CD4-positive, alpha-beta T cell treated with Interleukin-2 at 100 ng/mL for 4 hours (primary cell): ENCODE measurements around the gene SRPK2.
"Not testable (repeated sequence)": the region's sequence is repeated elsewhere in the genome, so short reads cannot be mapped to it uniquely, and the experiment has no call there.

Source experiments
- DNase-seq: peaks from one replicate; pipeline ENCODE4 v3.0.0-alpha.2; 2020; ENCODE audit warnings: low spot score

SRPK2 gene

DNA sequence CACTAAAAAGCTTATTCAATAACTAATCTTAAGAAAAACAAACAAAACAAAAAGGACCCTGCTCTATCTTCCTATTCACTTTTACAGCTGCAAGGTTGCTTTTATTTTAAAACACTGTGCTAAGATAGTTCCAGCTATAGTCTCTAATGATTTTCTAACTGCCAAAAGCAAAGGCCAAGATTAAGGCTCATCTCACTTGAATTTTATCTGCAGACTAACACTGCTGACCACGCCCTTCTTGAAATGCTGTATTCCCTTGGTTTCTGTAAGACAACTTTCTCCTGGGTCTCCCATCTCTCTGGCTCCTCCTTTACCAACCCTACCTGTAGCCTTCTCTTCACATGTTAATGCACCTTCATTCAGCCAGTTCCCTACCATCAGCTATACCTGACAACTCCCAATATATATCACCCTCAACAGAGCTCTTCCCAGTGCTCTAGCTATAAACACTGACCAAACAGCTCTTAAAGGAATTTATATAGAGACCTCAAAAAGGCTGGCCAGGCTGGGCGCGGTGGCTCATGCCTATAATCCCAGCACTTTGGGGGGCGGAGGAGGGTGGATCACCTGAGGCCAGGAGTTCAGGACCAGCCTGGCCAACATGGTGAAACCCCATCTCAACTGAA lies 11.7 kb downstream of the SRPK2 start:
- DNase-seq, result no peak

DNA sequence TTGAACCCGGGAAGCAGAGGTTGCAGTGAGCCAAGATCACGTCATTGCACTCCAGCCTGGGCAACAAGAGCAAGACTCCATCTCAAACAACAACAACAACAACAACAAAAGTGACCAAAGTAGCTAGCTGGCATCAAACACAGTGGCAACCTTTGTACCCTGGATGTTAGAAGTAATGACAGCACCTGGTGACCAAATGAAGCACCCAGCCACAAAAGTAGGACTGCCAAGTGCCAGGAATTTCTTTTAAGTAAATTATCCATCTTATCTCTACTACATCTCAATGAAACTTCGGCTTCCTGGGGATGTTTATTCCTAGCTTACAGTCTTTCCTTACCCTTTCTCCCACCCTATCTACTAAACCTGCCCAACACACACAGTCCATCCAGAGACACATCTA lies 18.8 kb downstream of the SRPK2 start:
- DNase-seq, result no peak

DNA sequence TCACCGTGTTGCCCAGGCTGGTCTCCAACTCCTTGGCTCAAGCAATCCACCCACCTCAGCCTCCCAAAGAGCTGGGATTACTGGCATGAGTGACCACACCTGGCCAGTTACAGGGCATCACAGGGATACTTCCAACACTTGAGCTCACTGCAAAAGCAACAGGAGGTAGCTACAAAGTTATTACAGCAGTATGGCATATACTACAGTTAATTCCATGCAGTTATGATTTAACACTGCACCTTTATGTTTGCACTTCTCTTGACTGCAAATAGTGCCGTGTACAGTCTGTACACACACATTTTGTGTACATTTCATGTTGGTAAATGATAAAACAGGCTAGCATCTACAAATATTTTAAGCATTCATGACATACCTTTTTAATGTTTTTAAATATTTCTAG lies 21.3 kb downstream of the SRPK2 start:
- DNase-seq, result no peak

DNA sequence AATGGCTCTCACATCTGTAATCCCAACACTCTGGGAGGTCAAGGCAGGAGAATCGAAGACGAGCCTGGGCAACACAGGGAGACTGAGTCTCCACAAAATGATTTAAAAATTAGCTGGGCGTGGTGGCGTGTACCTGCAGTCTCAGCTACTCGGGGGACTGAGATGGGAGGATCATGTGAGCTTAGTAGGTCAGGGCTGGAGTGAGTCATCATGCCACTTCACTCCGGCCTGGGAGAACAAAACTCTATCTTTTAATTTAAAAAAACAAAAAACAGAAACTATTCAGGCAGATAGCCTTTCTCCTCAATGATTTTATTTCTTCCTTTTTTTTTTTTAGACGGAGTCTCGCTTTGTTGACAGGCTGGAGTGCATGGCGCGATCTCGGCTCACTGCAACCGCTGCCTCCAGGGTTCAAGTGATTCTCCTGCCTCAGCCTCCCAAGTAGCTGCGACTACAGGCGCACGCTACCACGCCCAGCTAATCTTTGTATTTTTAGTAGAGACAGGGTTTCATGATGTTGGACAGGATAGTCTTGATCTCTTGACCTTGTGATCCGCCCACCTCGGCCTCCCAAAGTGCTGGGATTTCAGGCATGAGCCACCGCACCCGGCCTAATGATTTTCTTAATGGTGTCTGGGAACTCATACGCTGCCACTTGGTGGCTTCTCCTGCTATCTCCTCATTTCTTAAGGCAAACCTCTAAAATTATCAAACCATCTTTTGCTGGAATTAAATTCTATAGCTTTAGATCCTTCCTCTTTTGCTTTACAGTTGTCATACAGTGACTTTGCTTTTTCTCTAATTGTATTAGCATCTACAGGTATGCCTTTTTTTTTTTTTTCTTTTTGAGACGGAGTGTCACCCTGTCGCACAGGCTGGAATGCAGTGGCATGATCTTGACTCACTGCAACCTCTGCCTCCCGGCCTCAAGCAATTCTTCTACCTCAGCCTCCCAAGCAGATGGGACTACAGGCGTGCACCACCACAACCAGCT lies 22.9 kb downstream of the SRPK2 start:
- DNase-seq, result no peak

DNA sequence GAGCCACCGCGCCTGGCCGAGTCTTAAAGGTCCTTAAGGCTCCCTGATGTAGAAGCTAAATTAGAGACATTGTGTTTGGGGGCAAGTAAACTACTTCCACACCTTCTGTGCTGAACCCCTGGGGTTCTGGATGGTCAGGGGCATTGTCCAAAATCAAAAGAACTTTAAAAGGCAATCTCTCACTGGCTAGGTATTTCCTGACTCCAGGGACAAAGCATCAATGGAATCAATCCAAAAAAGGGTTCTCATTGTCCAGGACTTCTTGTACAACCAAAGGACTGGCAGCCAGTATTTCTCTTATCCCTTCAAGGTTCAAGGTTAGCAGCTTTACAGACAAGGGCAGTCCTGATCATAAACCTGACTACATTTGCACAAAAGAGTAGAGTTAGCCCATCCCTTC lies 24.0 kb downstream of the SRPK2 start:
- DNase-seq, result no peak

DNA sequence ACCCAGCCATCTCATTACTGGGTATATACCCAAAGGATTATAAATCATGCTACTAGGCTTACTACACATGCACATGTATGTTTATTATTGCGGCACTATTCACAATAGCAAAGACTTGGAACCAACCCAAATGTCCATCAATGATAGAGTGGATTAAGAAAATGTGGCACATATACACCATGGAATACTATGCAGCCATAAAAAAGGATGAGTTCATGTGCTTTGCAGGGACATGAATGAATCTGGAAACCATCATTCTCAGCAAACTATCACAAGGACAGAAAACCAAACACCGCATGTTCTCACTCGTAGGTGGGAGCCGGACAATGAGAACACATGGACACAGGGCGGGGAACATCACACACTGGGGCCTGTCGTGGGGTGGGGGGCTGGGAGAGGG lies 25.1 kb downstream of the SRPK2 start:
- DNase-seq, result not testable (repeated sequence)

DNA sequence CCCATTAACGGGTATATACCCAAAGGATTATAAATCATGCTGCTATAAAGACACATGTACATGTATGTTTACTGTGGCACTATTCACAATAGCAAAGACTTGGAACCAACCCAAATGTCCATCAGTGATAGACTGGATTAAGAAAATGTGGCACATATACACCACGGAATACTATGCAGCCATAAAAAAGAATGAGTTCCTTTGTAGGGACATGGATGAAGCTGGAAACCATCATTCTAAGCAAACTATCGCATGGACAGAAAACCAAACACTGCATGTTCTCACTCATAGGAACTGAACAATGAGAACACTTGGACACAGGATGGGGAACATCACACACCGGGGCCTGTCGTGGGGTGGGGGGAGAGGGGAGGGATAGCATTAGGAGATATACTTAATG lies 26.0 kb downstream of the SRPK2 start:
- DNase-seq, result not testable (repeated sequence)

DNA sequence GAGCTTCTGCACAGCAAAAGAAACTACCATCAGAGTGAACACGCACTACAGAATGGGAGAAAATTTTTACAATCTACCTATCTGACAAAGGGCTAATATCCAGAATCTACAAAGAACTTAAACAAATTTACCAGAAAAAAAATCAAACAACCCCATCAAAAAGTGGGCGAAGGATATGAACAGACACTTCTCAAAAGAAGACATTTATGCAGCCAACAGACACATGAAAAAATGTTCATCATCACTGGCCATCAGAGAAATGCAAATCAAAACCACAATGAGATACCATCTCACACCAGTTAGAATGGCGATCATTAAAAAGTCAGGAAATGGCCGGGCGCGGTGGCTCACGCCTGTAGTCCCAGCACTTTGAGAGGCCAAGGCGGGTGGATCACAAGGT lies 26.7 kb downstream of the SRPK2 start:
- DNase-seq, result not testable (repeated sequence)

DNA sequence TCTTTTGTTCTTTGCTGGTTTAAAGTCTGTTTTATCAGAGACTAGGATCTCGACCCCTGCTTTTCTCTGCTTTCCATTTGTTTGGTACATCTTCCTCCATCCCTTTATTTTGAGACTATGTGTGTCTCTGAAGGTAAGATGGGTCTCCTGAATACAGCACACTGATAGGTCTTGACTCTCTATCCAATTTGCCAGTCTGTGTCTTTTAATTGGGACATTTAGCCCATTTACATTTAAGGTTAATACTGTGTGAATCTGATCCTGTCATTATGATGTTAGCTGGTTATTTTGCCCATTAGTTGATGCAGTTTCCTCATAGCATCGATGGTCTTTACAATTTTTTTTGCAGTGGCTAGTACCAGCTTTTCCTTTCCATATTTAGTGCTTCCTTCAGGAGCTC lies 28.6 kb downstream of the SRPK2 start:
- DNase-seq, result not testable (repeated sequence)

DNA sequence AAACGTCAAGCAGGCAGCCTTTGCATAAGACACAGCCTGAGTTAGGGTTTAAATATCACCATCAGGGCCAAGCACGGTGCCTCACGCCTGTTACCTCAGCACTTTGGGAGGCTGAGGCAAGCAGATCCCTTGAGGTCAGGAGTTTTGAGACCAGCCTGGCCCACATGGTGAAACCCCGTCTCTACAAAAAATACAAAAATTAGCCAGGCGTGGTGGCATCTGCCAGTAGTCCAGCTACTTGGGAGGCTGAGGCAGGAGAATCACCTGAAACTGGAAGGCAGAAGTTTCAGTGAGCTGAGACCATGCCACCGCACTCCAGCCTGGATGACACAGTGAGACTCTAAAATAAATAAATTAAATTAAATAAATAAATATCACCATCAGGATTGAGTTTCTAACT lies 33.0 kb downstream of the SRPK2 start:
- DNase-seq, result no peak

DNA sequence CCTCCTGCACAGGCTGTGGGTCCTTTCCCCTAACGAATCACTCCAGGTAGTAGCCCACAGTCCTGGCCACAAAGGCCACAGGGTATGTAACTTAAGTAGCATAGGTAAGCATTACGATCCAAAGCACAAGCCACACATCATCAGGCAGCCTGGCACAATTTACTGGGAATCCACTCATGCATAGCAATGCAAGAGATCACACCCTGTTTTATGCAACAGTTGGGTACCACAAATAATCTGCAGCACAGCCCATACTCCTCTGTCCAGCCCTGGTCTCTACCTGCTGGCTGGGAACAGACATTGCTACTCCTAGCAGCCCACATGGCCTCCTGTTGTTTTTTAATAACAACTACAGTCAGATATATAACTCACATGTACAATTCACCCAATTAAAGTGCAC lies 34.3 kb downstream of the SRPK2 start:
- DNase-seq, result no peak

DNA sequence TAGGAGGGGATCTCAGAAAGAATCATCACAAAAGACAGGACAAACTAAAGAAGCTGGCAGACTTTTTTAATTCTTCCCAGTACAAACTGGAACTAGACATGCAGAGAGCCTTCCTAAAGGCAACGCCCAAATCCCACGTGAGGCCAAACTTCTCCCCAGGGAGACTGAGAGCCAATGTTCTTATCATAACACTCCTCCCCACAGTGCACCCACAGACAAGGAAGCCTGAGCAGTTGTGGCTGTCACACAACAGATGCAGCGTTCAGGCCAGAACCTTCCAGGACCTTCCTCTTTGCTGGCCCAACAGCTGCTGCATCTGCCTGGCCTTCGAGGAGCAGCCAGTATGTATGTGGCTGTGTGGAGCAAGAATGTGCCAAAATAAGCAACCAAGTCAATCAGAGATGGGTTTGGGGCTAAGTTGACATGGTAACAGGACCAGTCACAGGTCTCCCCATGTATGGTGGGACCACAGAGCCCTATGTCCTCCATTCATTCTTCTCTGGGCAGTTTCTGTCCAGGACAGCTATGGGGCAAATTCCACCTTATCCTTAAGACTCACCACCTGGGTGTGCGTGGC lies 34.9 kb downstream of the SRPK2 start:
- DNase-seq, result no peak

DNA sequence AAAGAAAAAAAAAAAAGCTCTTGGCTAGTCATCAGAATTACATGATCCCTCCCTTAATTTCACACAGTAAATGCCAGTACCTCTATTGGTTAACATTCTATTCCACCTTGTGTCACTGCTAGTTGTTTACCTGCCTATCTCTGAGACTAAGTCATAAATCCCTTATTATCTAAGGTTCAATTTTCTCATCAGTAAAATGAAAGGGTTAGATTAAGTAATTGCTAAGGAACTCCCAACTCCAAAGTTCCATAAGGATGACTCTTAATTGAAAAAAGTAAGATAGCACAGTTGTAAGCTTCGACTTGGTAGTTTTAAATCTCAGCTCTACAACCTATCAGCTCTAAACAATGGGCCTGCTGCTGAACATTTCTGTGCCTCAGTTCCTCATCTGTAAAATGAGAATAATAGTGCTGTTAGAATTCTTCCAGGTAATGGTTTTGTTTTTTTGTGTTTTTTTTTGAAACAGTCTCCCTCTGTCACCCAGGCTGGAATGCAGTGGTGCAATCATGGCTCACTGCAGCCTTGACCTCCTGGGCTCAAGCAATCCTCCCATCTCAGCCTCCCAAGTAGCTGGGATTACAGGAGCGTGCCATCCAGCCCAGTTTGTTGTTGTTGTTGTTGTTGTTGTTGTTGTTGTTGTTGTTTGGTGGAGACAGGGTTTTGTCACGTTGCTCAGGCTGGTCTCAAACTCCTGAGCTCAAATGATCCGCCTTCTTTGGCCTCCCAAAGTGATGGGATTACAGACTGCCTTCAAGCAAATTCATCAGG lies 35.6 kb downstream of the SRPK2 start:
- DNase-seq, result no peak

DNA sequence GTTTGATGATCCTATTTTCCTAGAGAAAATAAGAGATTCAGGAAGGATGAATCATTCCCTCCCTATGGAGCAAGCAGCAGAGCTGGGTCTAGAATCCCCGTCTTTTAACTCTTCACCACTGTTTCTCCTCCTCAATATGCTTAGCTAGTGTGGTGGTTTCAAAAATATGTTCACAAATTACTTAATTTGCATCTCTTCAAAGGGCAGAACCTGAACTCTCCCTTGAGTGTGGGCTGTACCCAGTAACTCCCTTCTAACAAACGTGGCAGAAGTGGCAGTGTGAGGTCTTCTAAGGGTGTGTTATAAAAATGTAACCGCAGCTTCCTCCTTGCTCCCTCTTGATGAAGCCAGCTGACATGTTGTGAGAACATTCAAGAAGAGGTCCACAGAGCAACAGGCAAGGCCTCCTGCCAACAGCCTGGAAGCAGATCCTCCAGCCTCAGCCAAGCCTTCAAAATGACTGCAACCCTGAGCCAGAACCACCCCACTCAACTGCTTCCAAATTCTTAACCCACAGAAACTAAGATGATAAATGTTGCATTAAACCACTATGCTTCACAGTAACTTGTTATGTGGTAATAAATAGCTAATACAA lies 36.6 kb downstream of the SRPK2 start:
- DNase-seq, result peak; percentile 78

DNA sequence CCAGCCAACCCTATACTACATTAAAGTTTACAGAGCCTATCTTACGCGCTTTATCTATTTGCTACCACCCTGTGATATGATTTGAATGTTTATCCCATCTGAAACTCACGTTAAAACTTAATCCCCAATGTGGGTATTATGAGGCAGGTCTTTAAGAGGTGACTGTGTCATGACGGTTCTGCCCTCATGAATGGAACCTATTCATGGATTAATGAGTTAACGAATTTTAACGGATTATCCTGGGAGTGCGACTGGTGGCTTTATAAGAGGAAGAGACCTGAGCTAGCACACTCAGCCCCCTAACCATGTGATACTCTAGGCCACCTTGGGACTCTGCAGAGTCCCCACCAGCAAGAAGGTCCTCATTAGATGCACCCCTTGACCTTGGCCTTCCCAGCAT lies 37.8 kb downstream of the SRPK2 start:
- no peak for DNase-seq

DNA sequence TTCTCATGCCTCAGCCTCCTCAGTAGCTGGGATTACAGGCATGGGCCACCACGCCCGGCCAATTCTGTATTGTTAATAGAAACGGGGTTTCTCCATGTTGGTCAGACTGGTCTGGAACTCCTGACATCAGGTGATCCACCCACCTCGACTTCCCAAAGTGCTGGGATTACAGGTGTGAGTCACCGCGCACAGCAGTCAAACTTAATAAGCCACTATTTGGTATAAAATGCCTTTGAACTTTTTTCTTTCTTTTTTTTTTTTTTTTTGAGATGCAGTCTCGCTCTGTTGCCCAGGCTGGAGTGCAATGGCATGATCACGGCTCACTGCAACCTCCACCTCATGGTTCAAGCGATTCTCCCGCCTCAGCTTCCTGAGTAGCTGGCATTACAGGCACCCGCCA lies 40.5 kb downstream of the SRPK2 start:
- DNase-seq, result not testable (repeated sequence)

DNA sequence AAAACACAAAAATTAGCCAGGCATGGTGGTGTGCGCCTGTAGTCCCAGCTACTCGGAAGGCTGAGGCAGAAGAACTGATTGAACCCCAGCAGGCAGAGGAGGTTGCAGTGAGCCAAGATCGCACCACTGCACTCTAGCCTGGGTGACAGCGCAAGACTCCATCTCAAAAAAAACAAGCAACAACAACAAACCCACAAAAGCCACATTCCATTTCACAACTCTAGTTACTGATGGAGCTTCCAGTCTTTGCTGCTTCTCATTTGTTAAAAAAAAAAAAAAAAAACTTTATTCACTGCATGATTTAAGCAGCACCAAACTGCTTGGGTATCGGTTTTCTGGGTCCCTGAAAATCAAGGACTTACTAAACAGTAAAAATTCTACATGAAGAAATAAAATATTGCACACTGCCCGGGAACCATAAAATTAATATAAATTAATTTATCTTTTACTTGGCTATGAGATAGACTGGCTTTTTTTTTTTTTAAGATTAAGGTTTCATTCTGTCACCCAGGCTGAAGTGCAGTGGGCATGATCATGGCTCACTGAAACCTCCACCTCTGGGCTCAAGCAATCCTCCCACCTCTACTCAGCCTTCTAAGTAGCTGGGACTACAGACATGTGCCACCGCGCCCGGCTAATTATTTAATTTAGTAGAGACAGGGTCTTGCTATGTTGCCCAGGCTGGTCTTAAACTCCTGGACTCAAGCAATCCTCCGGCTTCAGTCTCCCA lies 42.0 kb downstream of the SRPK2 start:
- peak; percentile 52 for DNase-seq

DNA sequence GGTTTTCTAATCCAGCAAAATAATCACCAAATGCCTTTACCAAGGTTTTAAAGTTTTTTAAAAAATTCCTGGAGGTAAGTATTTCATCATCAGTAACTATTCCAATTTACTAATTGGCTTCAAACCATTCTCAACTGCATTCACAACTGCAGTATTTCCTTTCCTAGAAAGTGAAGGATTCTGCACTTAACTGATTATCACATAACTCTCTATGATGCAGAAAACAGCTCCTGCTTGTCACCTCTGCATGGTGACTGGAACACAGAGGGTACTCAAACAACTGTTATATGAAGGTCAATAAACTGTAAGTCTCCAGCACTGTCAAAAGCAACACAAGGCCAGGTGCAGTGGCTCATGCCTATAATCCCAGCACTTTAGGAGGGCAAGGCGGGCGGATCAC lies 42.6 kb downstream of the SRPK2 start:
- no peak for DNase-seq

DNA sequence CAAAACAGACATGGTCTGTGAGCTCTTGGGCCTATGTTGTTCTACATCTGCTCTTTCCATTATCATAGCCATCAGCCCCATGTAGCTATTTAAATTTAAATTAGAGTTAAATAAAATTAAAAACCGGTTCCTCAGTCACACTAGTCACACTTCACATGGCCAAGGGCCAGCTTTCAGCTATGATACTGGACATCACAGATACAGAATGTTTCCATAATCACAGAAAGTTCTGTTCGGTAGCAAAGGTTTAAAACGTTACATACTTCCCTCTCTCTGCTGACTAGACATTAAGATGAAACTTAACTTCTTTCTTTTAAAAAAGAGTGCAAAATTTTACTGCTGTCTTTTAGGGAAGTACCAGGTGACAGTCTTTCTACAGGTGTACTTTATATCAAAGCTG lies 43.0 kb downstream of the SRPK2 start:
- no peak for DNase-seq

DNA sequence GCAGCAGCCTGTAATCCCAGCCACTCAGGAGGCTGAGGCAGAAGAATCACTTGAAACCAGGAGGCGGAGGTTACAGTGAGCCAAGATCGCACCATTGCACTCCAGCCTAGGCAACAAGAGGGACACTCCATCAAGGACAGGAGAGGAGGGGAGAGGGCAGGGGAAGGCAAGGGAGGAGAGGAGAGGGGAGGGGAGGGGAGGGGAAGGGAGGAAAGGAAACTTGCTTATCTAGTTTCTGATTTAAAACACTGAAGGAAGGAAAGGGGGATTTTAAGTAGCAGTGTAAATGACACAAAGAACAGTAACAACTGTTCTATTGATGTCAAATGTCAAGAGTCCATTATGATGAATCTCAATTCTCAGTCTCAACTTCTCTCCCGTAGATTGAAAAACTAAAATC lies 43.7 kb downstream of the SRPK2 start:
- no peak for DNase-seq
